IPS-18a (cell line): ENCODE data around the gene LRRC27.
"Not testable (repeated sequence)": the region's sequence is repeated elsewhere in the genome, so short reads cannot be mapped to it uniquely, and the experiment has no call there.

ENCODE experiments used
- H3K27ac ChIP-seq: one replicate; pipeline ENCODE4 v1.5.1; 2013; ENCODE audit warnings: low read length
- H3K27me3 ChIP-seq: one replicate; pipeline ENCODE4 v1.6.1; 2013; ENCODE audit warnings: mild to moderate bottlenecking, low read length; ENCODE audit not compliant: control insufficient read depth, insufficient read depth
- H3K36me3 ChIP-seq: one replicate; pipeline ENCODE4 v1.6.1; 2013; ENCODE audit warnings: low read depth, low read length; ENCODE audit not compliant: control insufficient read depth
- H3K4me1 ChIP-seq: one replicate; pipeline ENCODE4 v1.6.1; 2013; ENCODE audit warnings: low read depth, low read length; ENCODE audit not compliant: control insufficient read depth
- H3K4me3 ChIP-seq: one replicate; pipeline ENCODE4 v1.5.1; 2013; ENCODE audit warnings: low read length
- H3K9ac ChIP-seq: one replicate; pipeline ENCODE4 v1.6.1; 2013; ENCODE audit warnings: mild to moderate bottlenecking, low read length, moderate library complexity
- H3K9me3 ChIP-seq: one replicate; pipeline ENCODE4 v1.6.1; 2013; ENCODE audit warnings: low read depth, low read length; ENCODE audit not compliant: control insufficient read depth

Gene LRRC27

GRCh38 chr10:132375116-132375794 lies 43.3 kb downstream of the LRRC27 start:
- H3K27ac ChIP-seq = no peak overlapping the region
- H3K9ac ChIP-seq = no peak overlapping the region
- H3K4me1 ChIP-seq = no peaks in the 10 kb centered on the region
- no peaks in the 10 kb centered on the region for H3K36me3 ChIP-seq
- H3K27me3 ChIP-seq = no peaks in the 10 kb centered on the region
- H3K4me3 ChIP-seq = no peak overlapping the region
- H3K9me3 ChIP-seq = no peaks in the 10 kb centered on the region

- Histone ChIP-seq H3K27me3 (no peaks in the 10 kb centered on the region), H3K9me3 (no peaks in the 10 kb centered on the region), H3K4me1 (no peaks in the 10 kb centered on the region), H3K27ac (no peak overlapping the region), H3K4me3 (no peak overlapping the region), H3K9ac (no peak overlapping the region), H3K36me3 (no peaks in the 10 kb centered on the region)
Observed at GRCh38 chr10:132375795-132376297, 43.9 kb downstream of the LRRC27 start.

DNA sequence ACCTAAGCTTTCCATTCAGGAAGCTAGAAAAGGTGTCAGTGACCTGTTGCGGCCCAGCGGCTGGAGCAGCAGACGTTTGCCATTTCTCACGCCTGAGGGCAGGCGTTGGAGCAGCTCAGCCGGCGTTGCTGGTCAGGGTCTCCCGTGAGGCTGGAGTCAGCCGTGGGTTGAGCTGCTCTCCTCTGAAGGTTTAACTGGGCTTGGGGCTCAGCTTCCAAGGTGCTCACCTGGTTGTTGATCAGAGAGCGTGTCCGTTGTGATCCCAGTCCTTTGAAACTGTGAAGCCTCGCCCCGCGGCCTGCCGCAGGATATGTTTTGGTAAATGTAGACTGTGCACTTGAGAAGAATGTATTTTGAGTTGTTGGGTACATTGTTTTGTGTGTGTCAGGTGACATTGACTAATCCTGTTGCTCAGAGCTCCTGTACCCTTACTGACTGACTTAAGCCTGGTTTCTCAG lies 44.4 kb downstream of the LRRC27 start:
- no peaks in the 10 kb centered on the region for H3K27me3 ChIP-seq

DNA sequence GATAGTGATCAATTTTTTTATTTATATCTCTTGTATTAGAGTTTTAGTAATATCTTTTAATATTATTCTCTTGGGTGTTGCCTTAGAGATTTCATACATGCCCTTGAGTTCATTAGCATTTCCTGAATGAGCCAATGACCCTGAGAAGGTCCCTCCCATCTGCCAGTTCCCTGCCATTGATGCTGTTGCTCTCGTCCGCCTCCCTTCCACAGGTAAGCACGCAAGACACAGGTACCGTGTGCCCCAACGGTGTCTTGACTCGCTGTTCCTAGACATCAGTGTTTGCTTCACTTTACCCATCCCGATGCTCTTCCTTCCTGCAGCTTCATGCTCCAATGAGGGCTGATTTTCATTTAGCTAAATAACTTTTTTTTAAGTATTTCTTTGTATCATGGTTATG lies 45.3 kb downstream of the LRRC27 start:
- no peaks in the 10 kb centered on the region for H3K9me3 ChIP-seq
- no peak overlapping the region for H3K4me3 ChIP-seq
- H3K9ac ChIP-seq = no peak overlapping the region
- no peak overlapping the region for H3K27ac ChIP-seq
- H3K36me3 ChIP-seq = no peaks in the 10 kb centered on the region
- no peaks in the 10 kb centered on the region for H3K4me1 ChIP-seq
- no peaks in the 10 kb centered on the region for H3K27me3 ChIP-seq

More for the DNA sequence above, 44.4 kb downstream of the LRRC27 start:
- Histone ChIP-seq H3K27ac (no peak overlapping the region), H3K4me3 (no peak overlapping the region), H3K36me3 (no peaks in the 10 kb centered on the region), H3K9me3 (no peaks in the 10 kb centered on the region), H3K4me1 (no peaks in the 10 kb centered on the region), H3K9ac (no peak overlapping the region)

- H3K4me3 ChIP-seq, H3K27me3 ChIP-seq, H3K27ac ChIP-seq, H3K9ac ChIP-seq, H3K4me1 ChIP-seq, H3K9me3 ChIP-seq, H3K36me3 ChIP-seq: not testable (repeated sequence)
Observed at GRCh38 chr10:132379026-132379425, 47.0 kb downstream of the LRRC27 start.

- H3K27ac ChIP-seq, H3K9ac ChIP-seq, H3K27me3 ChIP-seq, H3K9me3 ChIP-seq, H3K4me1 ChIP-seq, H3K36me3 ChIP-seq, H3K4me3 ChIP-seq: not testable (repeated sequence)
Observed at GRCh38 chr10:132380986-132381385, 49.0 kb downstream of the LRRC27 start.

DNA sequence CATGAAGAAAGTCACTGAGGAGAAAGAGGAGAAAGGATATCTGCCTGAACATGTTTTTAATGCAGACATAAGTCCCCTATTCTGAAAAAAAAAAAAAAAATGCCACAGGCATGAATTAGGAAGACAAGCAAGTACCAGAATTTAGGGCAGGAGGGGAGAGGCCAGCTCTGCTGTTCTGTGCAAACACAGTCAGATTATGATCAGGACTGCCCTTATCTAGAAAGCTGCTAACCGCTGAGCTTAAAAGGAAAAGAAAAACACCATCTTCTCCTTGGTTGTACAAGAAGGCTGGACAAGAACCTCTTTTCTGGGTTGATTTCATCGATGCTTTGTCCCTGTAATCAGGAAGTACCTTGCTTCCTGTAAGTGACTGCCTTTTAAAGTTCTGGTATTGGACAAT lies 49.7 kb downstream of the LRRC27 start:
- H3K27ac ChIP-seq = no peak overlapping the region
- no peaks in the 10 kb centered on the region for H3K9me3 ChIP-seq
- H3K27me3 ChIP-seq = no peaks in the 10 kb centered on the region
- no peak overlapping the region for H3K4me3 ChIP-seq
- no peaks in the 10 kb centered on the region for H3K36me3 ChIP-seq
- no peaks in the 10 kb centered on the region for H3K4me1 ChIP-seq
- no peak overlapping the region for H3K9ac ChIP-seq

GRCh38 chr10:132382231-132382922 lies 50.4 kb downstream of the LRRC27 start:
- Histone ChIP-seq H3K4me3 (no peak overlapping the region), H3K9me3 (no peaks in the 10 kb centered on the region), H3K36me3 (no peaks in the 10 kb centered on the region), H3K9ac (no peak overlapping the region), H3K27me3 (no peaks in the 10 kb centered on the region), H3K4me1 (no peaks in the 10 kb centered on the region), H3K27ac (no peak overlapping the region)

- Histone ChIP-seq H3K9ac (no peak overlapping the region), H3K27me3 (no peaks in the 10 kb centered on the region), H3K27ac (no peak overlapping the region), H3K9me3 (no peaks in the 10 kb centered on the region), H3K36me3 (no peaks in the 10 kb centered on the region), H3K4me1 (no peaks in the 10 kb centered on the region), H3K4me3 (no peak overlapping the region)
Observed at GRCh38 chr10:132383101-132383500, 51.1 kb downstream of the LRRC27 start.

DNA sequence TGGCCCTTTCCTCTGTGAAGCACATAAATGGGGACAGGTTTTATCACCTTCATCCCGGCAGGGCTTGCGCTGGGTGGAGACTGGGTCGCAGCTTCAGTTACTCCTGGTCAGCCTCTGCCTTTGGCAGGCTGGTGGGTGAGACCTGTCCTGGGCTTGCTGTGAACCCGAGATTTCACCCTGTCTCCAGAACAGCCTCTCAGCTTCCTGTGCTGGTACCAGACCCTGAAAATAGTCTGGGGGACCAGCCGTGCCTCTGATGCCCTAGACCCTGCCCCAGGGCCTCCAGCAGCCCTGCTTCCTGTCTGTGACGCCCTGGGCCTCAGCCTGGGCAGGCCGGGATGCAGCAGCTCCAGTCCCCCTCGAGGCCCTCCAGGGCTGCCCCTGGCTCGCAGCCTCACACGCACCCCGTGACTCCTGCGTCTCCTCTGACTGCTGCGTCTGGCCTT lies 51.8 kb downstream of the LRRC27 start:
- H3K4me1 ChIP-seq = no peaks in the 10 kb centered on the region

DNA sequence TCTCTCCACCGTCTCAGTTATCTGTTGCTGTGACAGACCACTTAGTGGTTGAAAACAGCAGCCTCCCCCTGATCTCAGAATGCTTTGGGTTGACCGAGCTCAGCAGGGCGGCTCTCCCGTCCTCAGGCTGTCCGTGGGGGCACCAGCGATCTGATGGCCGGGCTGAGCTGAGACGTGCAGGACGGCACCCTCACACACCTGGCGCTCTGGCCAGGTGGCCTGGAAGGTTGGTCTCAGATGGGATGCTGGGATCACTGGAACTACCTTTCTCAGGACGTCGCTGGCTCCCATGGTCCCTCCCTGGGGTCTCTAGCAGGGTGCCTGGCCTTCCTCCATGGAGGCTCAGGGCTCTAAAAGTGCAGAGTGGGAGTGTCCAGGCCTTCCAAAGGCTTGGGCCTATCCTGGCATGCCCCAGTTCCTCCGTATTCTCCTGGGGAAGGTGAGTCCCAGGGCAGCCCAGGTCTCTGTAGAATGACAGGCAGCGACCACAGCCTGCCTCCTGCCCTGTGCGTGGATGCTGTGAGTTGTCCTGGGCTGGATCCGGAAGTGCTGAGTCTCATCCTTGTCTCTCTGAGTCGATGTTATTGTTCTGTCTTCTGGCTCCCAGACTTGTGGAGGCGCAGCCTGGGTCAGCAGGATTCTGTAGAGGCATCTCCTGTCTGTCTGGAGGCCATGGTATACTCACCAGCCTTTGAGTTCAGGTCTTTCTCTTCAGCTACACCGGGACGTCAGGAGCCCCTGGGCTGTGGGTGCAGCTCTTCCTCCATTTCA lies 52.8 kb downstream of the LRRC27 start:
- no peaks in the 10 kb centered on the region for H3K27me3 ChIP-seq
- no peak overlapping the region for H3K4me3 ChIP-seq
- H3K36me3 ChIP-seq = no peaks in the 10 kb centered on the region
- peaks cover 9% of the 10 kb centered on the region for H3K4me1 ChIP-seq
- H3K9ac ChIP-seq = no peak overlapping the region
- no peak overlapping the region for H3K27ac ChIP-seq
- no peaks in the 10 kb centered on the region for H3K9me3 ChIP-seq

More for the DNA sequence above, 51.8 kb downstream of the LRRC27 start:
- H3K27ac ChIP-seq = no peak overlapping the region
- no peaks in the 10 kb centered on the region for H3K36me3 ChIP-seq
- no peak overlapping the region for H3K4me3 ChIP-seq
- no peak overlapping the region for H3K9ac ChIP-seq
- H3K27me3 ChIP-seq = no peaks in the 10 kb centered on the region
- no peaks in the 10 kb centered on the region for H3K9me3 ChIP-seq
